K562 (cell line): ENCODE data around the gene SLC9B1. TPM values are rescaled to one million over a fixed set of nuclear protein-coding genes. Genes with fewer than 3 reads are reported as not detected.

Experiments
- ATAC-seq: fragments of 200-7000 bp; cut with Tn5 transposase; 3 replicates; pipeline ENCODE4 v1.9.1; 2020; ENCODE audit warnings: moderate library complexity
- BruUV-seq: library from RNA; stranded (reverse); fragments of 400-500 nt; replicated peaks from 2 replicates; lab custom pipeline; 2021; lab: Mats Ljungman, UMichigan
- CTCF ChIA-PET: fragments of 300-600 bp; formaldehyde crosslinking; extraction: SDS; loops from one replicate; lab custom pipeline; 2021; ENCODE audit warnings: low intra/inter-chr PET ratio; lab: Yijun Ruan, JAX
- POLR2A ChIA-PET: fragments of 300-600, 350-650 bp; sonication (Branson Sonifier 250); formaldehyde crosslinking; extraction: SDS; loops from one replicate; lab custom pipeline; 2021; ENCODE audit warnings: antibody characterized with exemption, inconsistent platforms; lab: Yijun Ruan, JAX
- DNase-seq, 4 experiments: peaks; one replicate each; pipeline versions ENCODE4 v3.0.0 to v3.0.0-alpha.2; 2011 to 2018; ENCODE audit warnings: low spot score in 3 of 4, mixed read lengths in 3 of 4; ENCODE audit errors: extremely low read depth in 1 of 4
- FAIRE-seq: peaks from 2 replicates; lab custom pipeline; 2011; peaks lifted over from hg19 to GRCh38; lab: Jason Lieb, UNC
- H2AFZ ChIP-seq: 2 replicates; pipeline ENCODE4 v1.6.0; 2011; ENCODE audit warnings: low read depth, low read length, control low read depth, inconsistent platforms
- H3K27ac ChIP-seq: fragments of 200-600 bp; 3 replicates; pipeline ENCODE4 v1.8.0; 2011; ENCODE audit warnings: low read depth, mild to moderate bottlenecking, control low read depth, inconsistent platforms, low read length, moderate library complexity, mixed read lengths; ENCODE audit errors: extremely low read depth
- H3K27me3 ChIP-seq, 2 experiments: fragments of 300-600 bp in 1 of 2; 2 replicates in 1 of 2; 3 replicates in 1 of 2; pipeline versions ENCODE4 v1.6.0 to v1.8.0; 2011; ENCODE audit warnings: inconsistent platforms in 2 of 2, low read length in 2 of 2, mild to moderate bottlenecking in 1 of 2, mixed read lengths in 1 of 2, moderate library complexity in 1 of 2; ENCODE audit not compliant: control insufficient read depth in 2 of 2, insufficient read depth in 2 of 2
- H3K36me3 ChIP-seq: fragments of 300-600 bp; 3 replicates; pipeline ENCODE4 v1.8.0; 2011; ENCODE audit warnings: mild to moderate bottlenecking, low read length, inconsistent platforms; ENCODE audit not compliant: control insufficient read depth, insufficient read depth
- H3K4me1 ChIP-seq, 2 experiments: fragments of 200-600 bp in 1 of 2; replicated peaks in 1 of 2; 2 replicates in 1 of 2; 3 replicates in 1 of 2; pipeline versions ENCODE4 v1.5.1 to v1.8.0; 2011; ENCODE audit warnings: inconsistent platforms in 2 of 2, low read length in 2 of 2, mild to moderate bottlenecking in 1 of 2, mixed read lengths in 1 of 2, moderate library complexity in 1 of 2; ENCODE audit not compliant: control insufficient read depth in 2 of 2, insufficient read depth in 2 of 2
- H3K4me2 ChIP-seq: 2 replicates; pipeline ENCODE4 v1.6.1; 2011; ENCODE audit warnings: low read length, control low read depth, inconsistent platforms, mixed read lengths; ENCODE audit not compliant: insufficient read depth
- H3K4me3 ChIP-seq: fragments of 200-600 bp; sonication (generic), shearing (Covaris generic); 2 replicates; pipeline ENCODE4 v1.5.1; 2016; ENCODE audit warnings: control low read depth, inconsistent platforms
- H3K79me2 ChIP-seq: fragments of 200-600 bp; 3 replicates; pipeline ENCODE4 v1.8.0; 2011; ENCODE audit warnings: low read length, inconsistent platforms; ENCODE audit not compliant: control insufficient read depth, insufficient read depth
- H3K9ac ChIP-seq, 2 experiments: 2 replicates each; pipeline versions ENCODE4 v1.6.0 to v1.6.1; 2011; ENCODE audit warnings: low read depth in 2 of 2, low read length in 2 of 2, control low read depth in 1 of 2, inconsistent platforms in 1 of 2, mild to moderate bottlenecking in 1 of 2, mixed read lengths in 1 of 2; ENCODE audit not compliant: insufficient read depth in 1 of 2
- H3K9me1 ChIP-seq: one replicate; pipeline ENCODE4 v1.6.0; 2011; ENCODE audit warnings: inconsistent platforms, mild to moderate bottlenecking, low read length, moderate library complexity; ENCODE audit not compliant: control insufficient read depth, insufficient read depth
- H3K9me3 ChIP-seq: replicated peaks from 2 replicates; pipeline ENCODE4 v1.5.1; 2011; ENCODE audit warnings: low read depth, low read length, inconsistent platforms; ENCODE audit not compliant: control insufficient read depth, insufficient read depth
- H4K20me1 ChIP-seq: replicated peaks from 2 replicates; pipeline ENCODE4 v1.6.1; 2011; ENCODE audit warnings: low read length, inconsistent platforms, mixed read lengths; ENCODE audit not compliant: control insufficient read depth, insufficient read depth
- CTCF ChIP-seq, 3 experiments: IDR thresholded peaks in 2 of 3; conservative IDR thresholded peaks in 1 of 3; 2 replicates each; pipeline ENCODE4 v1.5.1; 2011 to 2012; ENCODE audit warnings: low read length in 3 of 3, mild to moderate bottlenecking in 3 of 3, control low read depth in 2 of 3, improper control_type of control experiment in 1 of 3, inconsistent platforms in 1 of 3, low read depth in 1 of 3, mixed read lengths in 1 of 3, moderate library complexity in 1 of 3; ENCODE audit not compliant: insufficient read depth in 2 of 3
- DEAF1 ChIP-seq: fragments of 450-650 bp; formaldehyde crosslinking; IDR thresholded peaks from 2 replicates; pipeline ENCODE4 v1.4.0; 2020; ENCODE audit warnings: mild to moderate bottlenecking, moderate library complexity
- KAT8 ChIP-seq: fragments of 450-650 bp; IDR thresholded peaks from 2 replicates; pipeline ENCODE4 v1.6.1; 2016; ENCODE audit warnings: low read depth, mild to moderate bottlenecking
- KLF16 ChIP-seq: IDR thresholded peaks from 2 replicates; pipeline ENCODE4 v1.6.1; 2016; ENCODE audit warnings: antibody characterized with exemption
- REST ChIP-seq, 2 experiments: fragments of 450-650 bp; formaldehyde crosslinking in 1 of 2; IDR thresholded peaks; 2 replicates each; pipeline versions ENCODE4 v1.4.0 to v1.6.1; 2014 to 2020; ENCODE audit warnings: mild to moderate bottlenecking in 2 of 2, borderline replicate concordance in 1 of 2, low read depth in 1 of 2
- SMC3 ChIP-seq: conservative IDR thresholded peaks from 2 replicates; pipeline ENCODE4 v1.6.1; 2011; ENCODE audit warnings: low read depth, low read length, improper control_type of control experiment; ENCODE audit not compliant: insufficient read depth
- STAG1 ChIP-seq: sonication (generic); formaldehyde crosslinking; IDR thresholded peaks from 2 replicates; pipeline ENCODE4 v1.5.0; 2020; ENCODE audit warnings: missing genetic modification reagents, borderline replicate concordance
- TEAD1 ChIP-seq, 2 experiments: fragments of 450-650 bp in 1 of 2; sonication (generic) in 1 of 2; formaldehyde crosslinking; IDR thresholded peaks; 2 replicates each; pipeline versions ENCODE4 v1.4.0 to v1.8.0; 2020 to 2022; ENCODE audit warnings: mild to moderate bottlenecking in 2 of 2, missing genetic modification reagents in 1 of 2
- WGBS: fragments of 100-300 bp; shearing (Covaris generic); methylation state at CpG from one replicate; pipeline ENCODE4 v1.1.6; 2016; ENCODE audit warnings: low coverage, mixed read lengths; ENCODE audit not compliant: insufficient coverage; ENCODE audit errors: missing lambda C conversion rate; 5-methylcytosine and 5-hydroxymethylcytosine counted together
- in situ Hi-C: fragments of 300-500 bp; cut with MboI; formaldehyde crosslinking; loops from 4 replicates; pipeline ENCODE4 v1.15.0; 2018; ENCODE audit warnings: inconsistent platforms, mixed read lengths
- intact Hi-C: fragments of 100-400 bp; cut with micrococcal nuclease; formaldehyde crosslinking; loops from 2 replicates; pipeline ENCODE4 v1.14.2; 2022
- polyA plus RNA-seq, 8 experiments: library from polyadenylated mRNA; depleted of rRNA in 4 of 8; stranded (reverse) in 5 of 8; unstranded in 3 of 8; fragments of >200 nt; fragmentation: Nextera tagmentation in 2 of 8; fragmentation: Illumina TruSeq in 1 of 8; extraction: Ambion mirVana in 2 of 8; extraction: Trizol in 1 of 8; gene quantifications; 2 replicates each; pipeline versions ENCODE4 v1.2.1 to v1.2.3, GENCODE V29; 2011 to 2014; ENCODE audit warnings: inconsistent platforms in 1 of 8, missing spikeins in 1 of 8
- total RNA-seq, 7 experiments: library from RNA; depleted of rRNA in 6 of 7; stranded (reverse); fragments of >200 nt in 6 of 7; fragmentation: Illumina TruSeq in 2 of 7; extraction: Trizol in 2 of 7; gene quantifications; 2 replicates each; pipeline versions ENCODE4 v1.2.1 to v1.2.3, GENCODE V29; 2011 to 2021; ENCODE audit warnings: low replicate concordance in 1 of 7

The SLC9B1 gene
- total and polyA plus RNA-seq, 9 of the 15 experiments (the other 6 are each of a cell fraction or from before 2014, with no cell fraction given) = 0.21 to 1.3 (median 0.51) TPM

- 15% methylated on average over 2 of the region's 2 CpGs for WGBS
- Histone ChIP-seq H3K9ac (no peak overlapping the region), H3K4me1 (no peaks in the 10 kb centered on the region), H3K4me2 (no peak overlapping the region), H3K9me1 (no peaks in the 10 kb centered on the region), H3K27ac (no peak overlapping the region), H2AFZ (no peak overlapping the region), H3K79me2 (no peaks in the 10 kb centered on the region), H3K9me3 (no peaks in the 10 kb centered on the region), H3K4me3 (no peak overlapping the region), H3K36me3 (no peaks in the 10 kb centered on the region), H4K20me1 (no peaks in the 10 kb centered on the region), H3K27me3 (no peaks in the 10 kb centered on the region)
- FAIRE-seq = peak; percentile 80
- BruUV-seq = no TSS peak
- in situ Hi-C loops = no loop called here
- intact Hi-C loops = loop anchor here (1.0 kb wide), 1 partner anchor 412 kb away; no protein-coding TSS in a partner anchor
- peak; percentile 46 to 66 (median 50) for DNase-seq
- CTCF ChIA-PET = interaction anchor here (0.5 to 1.6 kb wide), 4 partner anchors 410 to 952 kb away, joined by 3 to 6 read pairs (median 4); no protein-coding TSS in a partner anchor
- POLR2A ChIA-PET = interaction anchor here (0.6 to 1.1 kb wide), 3 partner anchors 11 to 559 kb away, joined by 3 to 4 read pairs (median 3); no protein-coding TSS in a partner anchor
- peak; percentile 99 for ATAC-seq
- TF ChIP-seq REST (IDR thresholded peaks at IDR 0.05; ENCODE audit: borderline replicate concordance) (peak; percentile 41; the same call in 1 of the 2 replicates), REST (CRISPR knock-in tag; IDR thresholded peaks at IDR 0.05; ENCODE audit: low read depth) (no peak), TEAD1 (CRISPR knock-in tag; IDR thresholded peaks at IDR 0.05) (0 out of 4 replicates have a peak, but pooled peaks of 1 of the 2 experiments have one; percentile 33), SMC3 (peak; percentile 47; the same call in 1 of the 2 replicates), DEAF1 (0 out of 2 replicates have a peak, but pooled peaks have one; percentile 34), KLF16 (peak; percentile 31; the same call in 1 of the 2 replicates), CTCF (IDR thresholded peaks at IDR 0.05 in 2 of 3, conservative IDR thresholded peaks at IDR 0.05 in 1 of 3; ENCODE audit: insufficient read depth in 2 of 3, low read depth in 1 of 3, low read length in 3 of 3) (peak; percentile 78 to 82 (median 79)), KAT8 (no peak), STAG1 (CRISPR knock-in tag) (peak; percentile 50; the same call in 1 of the 2 replicates)
Observed at GRCh38 chr4:103032574-103032973, 13.1 kb upstream of the SLC9B1 start.
